GM19023 (cell line): ENCODE measurements around the gene PRR11.
"Not testable (repeated sequence)": the region's sequence is repeated elsewhere in the genome, so short reads cannot be mapped to it uniquely, and the experiment has no call there.

Experiments used
- ATAC-seq: cut with Tn5 transposase; IDR thresholded peaks from one replicate; pipeline ENCODE4 v1.9.1; 2021; ENCODE audit warnings: mild to moderate bottlenecking, moderate library complexity; ENCODE audit not compliant: unreplicated experiment

PRR11 gene

DNA sequence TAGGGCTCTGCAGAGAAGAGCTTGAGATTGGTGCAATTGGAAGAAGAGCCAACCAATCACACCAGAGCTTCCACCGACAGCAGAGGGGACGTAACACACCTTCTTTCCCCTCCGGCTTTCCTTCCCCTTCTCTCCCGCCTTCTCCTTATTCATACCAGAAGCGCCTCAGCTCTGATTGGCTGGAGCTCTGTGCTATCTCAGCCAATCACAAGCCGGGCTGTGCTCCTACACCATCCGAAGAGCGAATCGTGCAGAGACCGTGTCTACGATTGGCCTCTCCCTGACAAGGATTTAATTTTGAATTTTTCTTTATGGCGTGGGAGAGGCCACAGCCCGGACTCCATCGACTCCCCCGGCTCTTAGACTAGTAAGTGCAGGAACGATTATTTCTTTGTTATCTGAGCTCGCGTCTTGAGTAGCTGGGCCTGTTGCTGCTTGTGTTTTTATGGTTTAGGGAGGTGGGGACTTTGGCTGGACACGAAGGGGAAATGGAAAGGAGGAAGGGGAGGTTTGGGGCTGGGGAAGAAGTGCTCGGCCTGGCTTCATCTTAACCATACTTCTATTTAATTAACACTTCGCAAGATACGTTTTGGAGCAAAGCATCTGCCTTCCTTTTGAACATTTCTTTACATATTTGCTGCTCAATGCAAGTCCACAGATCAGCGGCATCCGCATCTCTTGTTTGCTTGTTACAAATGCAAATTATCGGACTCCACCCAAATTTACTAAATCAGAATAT, at the start of gene PRR11:
Gene PRR11, plus strand, starts transcription at position 308 of the 739 bp plus-strand sequence. CDS start 14,007 bp downstream, outside the sequence.
- peak; percentile 93 for ATAC-seq

GRCh38 chr17:59105852-59106462, 49.6 kb upstream of the PRR11 start:
- peak; percentile 27 for ATAC-seq

DNA sequence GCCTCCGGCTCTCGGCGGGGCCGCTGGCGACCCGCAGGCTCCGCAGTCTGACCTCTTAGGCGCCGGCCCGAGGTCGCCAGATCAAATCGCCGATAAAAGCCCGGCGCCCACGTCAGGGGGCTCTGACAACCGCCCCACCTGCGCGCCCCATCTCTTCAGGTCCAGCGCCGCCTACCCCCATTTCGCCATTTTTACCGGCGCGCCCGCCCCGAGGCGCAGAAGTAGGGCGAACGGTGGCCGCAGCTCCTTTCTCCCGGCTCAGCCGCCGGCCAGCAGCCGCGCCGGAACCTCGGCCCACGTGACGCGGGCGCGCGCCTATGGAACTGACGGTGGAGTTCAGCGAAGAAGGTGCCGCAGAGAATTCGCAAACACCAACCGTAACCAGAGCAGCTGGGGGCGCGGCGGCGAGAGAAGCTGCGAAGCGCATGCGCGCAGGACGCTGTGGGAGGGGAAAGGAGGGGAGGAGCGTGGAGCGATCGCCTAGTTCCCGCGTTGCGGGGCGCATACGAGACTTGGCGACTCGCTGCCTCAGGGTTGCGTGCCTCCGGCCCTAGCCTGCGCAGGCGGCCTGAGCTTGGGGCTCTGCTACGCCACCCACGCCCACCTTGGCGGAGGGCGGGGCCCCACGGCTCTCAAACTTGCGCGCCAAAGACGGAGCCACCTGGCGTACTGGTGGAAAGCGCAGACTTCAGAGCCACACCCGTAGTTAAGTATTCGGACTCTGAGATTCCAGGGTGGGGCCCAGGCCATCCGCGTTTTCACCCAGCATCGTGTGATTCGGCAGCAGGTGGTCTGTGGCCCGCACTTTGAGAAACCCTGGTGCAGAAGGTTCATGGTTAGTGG, 48.9 kb upstream of the PRR11 start, which contains the start of gene TRIM37:
Gene TRIM37, minus strand, starts transcription at position 418 of the 843 bp plus-strand sequence. CDS start 419 bp downstream, outside the sequence.
- peak; percentile 96 for ATAC-seq

DNA sequence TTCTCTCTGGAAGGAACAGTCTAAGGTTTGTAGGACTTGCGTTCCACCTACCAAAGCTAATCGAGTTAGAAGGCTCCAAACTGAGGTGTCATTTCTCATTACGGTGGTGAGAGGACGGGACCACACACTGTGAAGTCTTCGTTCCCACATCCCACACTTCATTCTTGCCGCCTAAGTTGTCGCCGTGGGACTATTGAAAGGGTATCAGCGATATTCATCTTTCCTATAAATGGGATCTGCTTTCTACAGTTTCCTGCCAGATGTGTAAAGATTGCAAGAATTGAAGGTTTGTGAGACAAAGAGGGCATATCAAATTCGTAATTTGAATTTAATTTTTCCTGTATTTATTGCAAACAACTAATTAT, 48.3 kb upstream of the PRR11 start:
- ATAC-seq, result no peak

GRCh38 chr17:59108400-59109102, 47.0 kb upstream of the PRR11 start:
- ATAC-seq, result no peak

DNA sequence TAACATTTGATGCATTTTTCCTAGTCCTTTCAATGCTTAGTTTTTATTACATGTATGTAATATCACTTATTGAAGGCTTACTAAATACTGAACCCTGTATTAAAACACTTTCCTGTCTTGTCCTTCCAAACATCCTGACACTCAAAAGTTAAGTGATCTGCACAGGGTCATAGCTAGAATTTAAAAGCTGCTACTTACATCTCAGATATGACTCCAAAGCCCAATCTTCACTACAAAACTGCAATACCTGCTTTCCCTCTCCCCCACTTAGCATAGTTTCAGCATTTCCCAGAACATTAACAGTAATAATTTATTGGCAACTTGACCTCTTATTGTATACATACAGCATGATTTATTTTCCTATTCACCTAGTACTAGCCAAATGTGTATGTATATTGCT, 44.6 kb upstream of the PRR11 start:
- ATAC-seq, result no peak

DNA sequence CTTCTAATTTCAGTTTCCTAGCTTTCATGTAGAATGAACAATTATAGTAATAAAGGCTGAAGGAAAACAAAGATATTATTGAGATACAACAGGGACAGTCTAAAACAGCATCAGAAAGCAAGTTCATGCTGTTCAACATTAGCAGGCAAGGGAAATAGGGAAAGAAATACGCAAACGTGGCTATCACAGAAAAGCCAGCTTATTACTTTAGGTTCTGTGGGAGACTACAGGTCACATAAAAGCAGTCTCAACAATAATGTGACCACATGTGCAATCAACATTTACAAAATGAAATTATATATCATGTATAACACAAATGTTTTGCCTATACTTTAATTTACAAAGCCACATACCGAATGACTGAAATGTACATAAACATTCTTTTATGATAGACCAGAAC, 44.0 kb upstream of the PRR11 start:
- ATAC-seq, result no peak

- no peak for ATAC-seq
Observed at GRCh38 chr17:59115474-59115873, 40.1 kb upstream of the PRR11 start.

- no peak for ATAC-seq
Observed at GRCh38 chr17:59121901-59122480, 33.6 kb upstream of the PRR11 start.

GRCh38 chr17:59124665-59125064, 30.9 kb upstream of the PRR11 start:
- ATAC-seq, result no peak

GRCh38 chr17:59126809-59127417, 28.6 kb upstream of the PRR11 start:
- no peak for ATAC-seq

DNA sequence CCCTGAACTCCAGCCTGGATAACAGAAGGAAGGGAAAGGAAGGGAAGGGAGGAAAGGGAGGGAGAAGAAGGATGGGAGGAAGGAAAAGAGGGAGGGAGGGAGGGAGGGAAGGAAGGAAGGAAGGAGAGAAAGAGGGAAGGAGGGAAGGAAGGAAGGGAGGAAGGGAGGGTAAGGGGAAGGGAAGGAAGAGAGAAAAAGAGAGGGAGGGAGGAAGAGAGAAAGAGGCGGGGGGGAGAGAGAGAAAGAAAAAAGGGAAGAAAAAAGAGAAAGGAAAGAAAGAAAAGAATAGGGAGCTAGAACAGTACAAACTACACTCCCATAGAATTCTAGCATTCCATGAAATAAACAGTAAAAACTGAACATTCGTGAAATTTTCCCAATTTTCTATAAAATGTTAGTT, 25.7 kb upstream of the PRR11 start:
- no peak for ATAC-seq

- ATAC-seq, result no peak
Observed at GRCh38 chr17:59131131-59131530, 24.4 kb upstream of the PRR11 start.

DNA sequence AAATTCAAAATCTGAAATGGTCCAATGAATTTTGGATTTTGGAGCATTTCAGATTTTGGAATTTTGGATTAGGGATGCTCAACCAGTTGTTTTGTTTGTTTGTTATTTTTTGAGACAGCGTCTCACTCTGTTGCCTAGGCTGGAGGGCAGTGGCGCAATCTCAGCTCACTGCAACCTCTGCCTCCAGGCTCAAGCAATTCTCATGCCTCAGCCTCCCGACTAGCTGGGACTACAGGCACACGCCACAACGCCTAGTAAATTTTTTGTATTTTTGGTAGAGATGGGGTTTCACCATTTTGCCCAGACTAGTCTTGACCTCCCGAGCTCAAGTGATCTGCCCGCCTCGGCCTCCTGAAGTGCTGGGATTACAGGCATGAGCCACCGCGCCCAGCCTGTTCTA, 17.2 kb upstream of the PRR11 start:
- not testable (repeated sequence) for ATAC-seq

- ATAC-seq, result no peak
Observed at GRCh38 chr17:59139939-59140338, 15.6 kb upstream of the PRR11 start.

- ATAC-seq, result no peak
Observed at GRCh38 chr17:59141860-59142259, 13.7 kb upstream of the PRR11 start.

- ATAC-seq, result no peak
Observed at GRCh38 chr17:59145571-59146096, 9.9 kb upstream of the PRR11 start.

- ATAC-seq, result no peak
Observed at GRCh38 chr17:59149051-59149450, 6.5 kb upstream of the PRR11 start.

DNA sequence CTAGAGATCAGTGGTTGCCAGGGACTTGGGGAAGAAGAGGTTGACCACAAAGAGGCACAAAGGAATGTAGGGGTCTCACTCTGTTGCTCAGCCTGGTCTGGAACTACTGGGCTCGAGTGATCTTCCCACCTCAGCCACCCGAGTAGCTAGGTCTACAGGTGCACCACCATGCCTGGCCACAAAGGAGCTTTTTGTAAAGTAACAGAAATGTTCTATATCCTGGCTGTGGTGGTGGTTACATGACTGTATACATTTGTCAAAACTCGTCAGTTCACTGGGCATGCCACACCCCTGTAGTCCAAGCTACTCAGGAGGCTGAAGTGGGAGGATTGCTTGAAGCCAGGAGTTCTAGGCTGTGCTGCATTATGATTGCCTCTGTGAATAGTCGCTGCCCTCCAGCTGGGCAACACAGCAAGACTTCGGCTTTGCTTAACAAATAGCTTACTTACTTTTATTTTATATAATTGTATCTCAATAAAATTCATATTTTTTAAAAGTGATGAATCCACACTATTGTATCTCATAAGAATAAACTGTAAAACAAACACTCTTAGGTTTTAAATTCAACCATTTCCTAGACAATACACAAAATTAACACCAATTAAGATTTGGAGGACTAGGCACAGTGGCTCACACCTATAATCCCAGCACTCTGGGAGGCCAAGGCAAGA, 5.6 kb upstream of the PRR11 start:
- no peak for ATAC-seq
